ENCODE results near the gene NTHL1. TPM values are rescaled to one million over a fixed set of nuclear protein-coding genes. Genes with fewer than 3 reads are reported as not detected.

The NTHL1 gene
- total and polyA plus RNA-seq, 2 of the 8 experiments (the other 6 are each of a cell fraction or from before 2014, with no cell fraction given): 70.9 to 150 TPM

DNA sequence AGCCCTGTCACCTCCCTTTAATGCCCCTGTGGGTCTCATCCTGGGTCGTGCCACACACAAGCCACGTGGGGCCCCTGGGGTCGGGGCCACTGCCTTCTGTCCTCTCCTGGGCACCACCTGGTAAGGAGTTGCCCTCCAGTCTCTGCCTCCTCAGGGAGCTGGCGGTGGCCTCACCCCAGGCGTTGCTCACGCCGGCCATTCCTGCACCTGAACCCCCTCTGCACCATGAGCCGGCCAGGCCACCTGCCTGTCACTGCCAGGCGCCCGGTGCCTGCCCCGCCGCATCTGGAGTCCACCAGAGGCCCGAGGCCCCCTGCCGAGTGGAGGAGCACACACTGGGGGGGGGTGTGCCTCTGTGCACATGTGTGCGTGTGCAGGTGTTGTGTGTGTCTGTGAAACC lies 10.5 kb downstream of the NTHL1 start (continued):
- TF ChIP-seq PHF8 (conservative IDR thresholded peaks at IDR 0.05; ENCODE audit: low read depth, low read length) (no peak), FOSL1 (IDR thresholded peaks at IDR 0.05; ENCODE audit: insufficient read depth, low read depth, low read length) (no peak)

Measured in H1 (cell line).